Epithelial cell of prostate (primary cell): Measurements from ENCODE around the gene GRIN3A.
A peak's percentile ranks its signal among the peaks of the same experiment; 100 is the strongest.

Source experiments
- DNase-seq: peaks from one replicate; pipeline ENCODE4 v3.0.0-alpha.2; 2011; ENCODE audit warnings: low read depth, low spot score
- H3K27ac ChIP-seq: fragments of 450-650 bp; 2 replicates; pipeline ENCODE4 v1.5.1; 2017; ENCODE audit warnings: mild to moderate bottlenecking

GRIN3A gene

GRCh38 chr9:101706997-101707396 lies 31.4 kb downstream of the GRIN3A start:
- DNase-seq = no peak
- no peak overlapping the region for H3K27ac ChIP-seq

GRCh38 chr9:101706261-101706798 lies 32.1 kb downstream of the GRIN3A start:
- no peak for DNase-seq
- H3K27ac ChIP-seq = no peak overlapping the region

DNA sequence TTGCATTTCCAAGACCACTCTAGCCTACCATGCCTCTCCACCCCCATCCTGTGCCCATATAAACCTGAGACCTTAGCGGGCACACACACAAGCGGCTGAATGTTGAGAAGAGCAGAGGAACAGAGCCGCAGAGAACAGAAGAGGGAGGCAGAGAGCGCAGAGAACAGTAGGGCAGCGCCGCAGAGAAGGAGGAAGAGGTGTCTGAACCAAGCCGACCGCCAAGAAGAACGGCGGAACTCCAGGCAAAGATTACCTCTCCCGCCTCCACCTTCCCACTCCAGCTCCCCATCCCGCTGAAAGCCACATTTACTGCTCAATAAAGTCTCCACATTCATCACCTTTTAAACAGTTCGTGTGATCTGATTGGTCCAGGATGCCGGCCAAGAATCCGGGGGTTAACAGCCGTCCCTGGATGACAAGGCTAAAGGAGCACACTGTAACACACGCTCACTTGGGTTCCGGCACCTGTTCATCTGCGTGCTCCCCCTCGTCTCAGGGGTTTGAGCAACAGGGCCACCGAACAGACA lies 33.2 kb downstream of the GRIN3A start:
- no peak overlapping the region for H3K27ac ChIP-seq
- no peak for DNase-seq

GRCh38 chr9:101702257-101702656 lies 36.2 kb downstream of the GRIN3A start:
- no peak overlapping the region for H3K27ac ChIP-seq
- peak; percentile 60 for DNase-seq

GRCh38 chr9:101693546-101694336 lies 44.7 kb downstream of the GRIN3A start:
- no peak overlapping the region for H3K27ac ChIP-seq
- no peak for DNase-seq

DNA sequence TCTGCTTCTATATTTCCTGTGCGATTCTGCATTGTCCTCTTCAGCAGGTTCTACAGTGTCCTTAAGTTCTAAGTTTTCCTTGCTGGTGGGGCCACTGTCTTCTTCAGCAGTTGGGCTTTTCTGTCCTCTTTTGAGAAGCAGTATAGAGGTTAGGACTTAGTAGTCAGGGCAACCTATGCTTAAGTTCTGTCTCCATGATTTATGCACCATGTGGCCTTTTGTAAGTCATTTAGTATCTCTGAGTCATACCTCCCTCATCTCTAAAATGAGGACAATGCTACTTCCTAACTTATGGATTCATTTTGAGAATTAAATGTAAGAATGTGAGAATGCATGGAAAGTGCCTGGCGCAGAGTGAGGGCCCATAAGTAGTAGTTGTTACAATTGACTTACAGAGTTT lies 46.8 kb downstream of the GRIN3A start:
- no peak for DNase-seq
- no peak overlapping the region for H3K27ac ChIP-seq

DNA sequence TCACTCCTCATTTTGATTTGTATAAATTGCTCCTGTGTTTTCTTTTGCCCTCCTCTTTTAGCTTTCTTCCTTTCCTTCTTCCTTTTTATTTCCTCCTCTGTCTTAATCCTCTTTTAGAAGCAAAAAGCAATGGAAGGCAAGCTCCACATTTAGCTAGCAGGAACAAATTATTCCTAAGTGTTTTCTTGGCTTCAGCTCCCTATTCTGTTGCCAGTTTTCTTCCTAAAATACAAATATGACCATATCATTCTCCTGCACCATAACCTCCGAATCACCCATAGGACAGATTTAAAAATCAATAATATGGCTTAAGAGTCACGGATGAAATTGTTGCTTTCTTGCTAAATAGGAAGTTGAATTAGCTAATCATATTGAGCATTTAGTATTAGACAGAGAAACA lies 49.4 kb downstream of the GRIN3A start:
- no peak overlapping the region for H3K27ac ChIP-seq
- DNase-seq = no peak

GRCh38 chr9:101684665-101685064 lies 53.8 kb downstream of the GRIN3A start:
- no peak for DNase-seq
- no peak overlapping the region for H3K27ac ChIP-seq

DNA sequence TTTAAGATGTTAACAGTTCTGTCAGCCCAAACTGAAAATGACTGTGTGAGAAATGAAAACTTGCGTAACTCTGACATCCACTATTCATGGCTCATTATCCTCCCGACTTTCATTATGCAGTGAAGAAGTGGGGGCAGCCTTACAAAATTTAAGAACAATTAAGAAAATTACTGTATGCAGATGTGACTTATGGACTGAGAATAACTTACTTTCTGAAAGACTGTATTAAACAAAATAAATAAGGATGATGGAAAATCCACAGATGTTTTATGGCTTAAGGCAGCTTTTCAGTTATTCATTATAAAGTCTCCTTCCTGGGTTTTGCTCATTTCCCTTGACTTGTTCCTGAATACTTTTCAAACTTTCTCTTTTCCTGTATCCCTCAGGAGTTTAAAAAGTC lies 55.2 kb downstream of the GRIN3A start:
- H3K27ac ChIP-seq = no peak overlapping the region

GRCh38 chr9:101677861-101678260 lies 60.6 kb downstream of the GRIN3A start:
- DNase-seq = no peak
- H3K27ac ChIP-seq = no peak overlapping the region

More for the DNA sequence above, 55.2 kb downstream of the GRIN3A start:
- DNase-seq = no peak

DNA sequence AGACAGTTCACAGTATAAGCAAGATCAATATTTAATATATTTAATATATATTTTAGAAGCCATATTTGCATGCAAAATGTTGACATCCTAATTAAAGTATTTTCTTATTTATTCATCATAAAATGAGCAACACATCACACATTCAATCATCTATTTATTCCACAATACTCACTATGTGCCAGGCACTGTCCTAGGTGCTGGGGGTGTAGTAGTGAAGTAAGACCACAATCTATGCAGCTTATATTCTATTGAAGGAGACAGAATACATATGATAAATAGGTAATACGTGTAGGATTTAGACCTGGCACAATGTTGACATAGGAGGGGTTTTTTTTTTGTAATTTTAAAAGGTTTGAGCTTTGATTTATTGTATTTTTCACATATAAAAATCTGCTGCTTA lies 63.1 kb downstream of the GRIN3A start:
- no peak overlapping the region for H3K27ac ChIP-seq
- no peak for DNase-seq

DNA sequence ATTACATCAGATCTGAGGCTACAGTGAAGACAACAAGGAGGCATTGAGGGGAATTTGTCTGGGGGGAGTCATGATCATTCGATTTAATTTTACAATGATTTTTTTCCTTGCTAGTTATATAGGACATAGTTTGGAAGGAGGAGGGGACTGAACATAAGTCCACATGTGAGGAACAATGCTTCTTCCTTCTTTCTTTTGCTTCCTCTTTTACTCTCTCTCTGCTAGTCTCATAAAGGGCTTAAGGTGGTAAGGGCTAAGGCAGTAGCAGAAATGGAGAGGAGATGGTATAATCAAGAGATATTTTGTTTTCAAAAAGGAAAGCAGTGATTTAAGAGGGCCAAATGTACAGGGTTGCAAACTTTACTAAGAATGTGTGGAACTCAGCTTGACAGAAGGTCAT lies 64.3 kb downstream of the GRIN3A start:
- H3K27ac ChIP-seq = no peak overlapping the region
- DNase-seq = no peak

- no peak for DNase-seq
Measured at GRCh38 chr9:101673642-101674041, 64.8 kb downstream of the GRIN3A start.

DNA sequence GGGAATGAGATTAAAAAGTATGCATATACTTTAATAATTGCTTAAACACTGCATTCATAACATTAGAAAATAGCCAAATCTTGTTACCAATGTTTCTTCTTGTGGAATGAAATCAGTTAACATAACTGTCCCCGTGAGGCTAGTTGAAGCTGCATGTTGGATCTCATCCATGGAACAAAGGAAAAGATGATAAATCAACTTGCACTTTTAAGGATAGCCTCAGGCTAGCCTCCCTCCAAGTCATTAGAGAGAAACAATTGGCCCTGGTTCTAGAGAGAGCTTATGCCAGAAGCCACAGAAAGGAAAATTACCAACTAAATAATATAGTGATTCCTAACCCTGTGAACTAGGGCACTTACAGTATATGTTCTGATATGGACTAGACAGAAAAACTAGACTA lies 66.9 kb downstream of the GRIN3A start:
- H3K27ac ChIP-seq = no peak overlapping the region
- no peak for DNase-seq

More at GRCh38 chr9:101673642-101674041, 64.8 kb downstream of the GRIN3A start:
- no peak overlapping the region for H3K27ac ChIP-seq

DNA sequence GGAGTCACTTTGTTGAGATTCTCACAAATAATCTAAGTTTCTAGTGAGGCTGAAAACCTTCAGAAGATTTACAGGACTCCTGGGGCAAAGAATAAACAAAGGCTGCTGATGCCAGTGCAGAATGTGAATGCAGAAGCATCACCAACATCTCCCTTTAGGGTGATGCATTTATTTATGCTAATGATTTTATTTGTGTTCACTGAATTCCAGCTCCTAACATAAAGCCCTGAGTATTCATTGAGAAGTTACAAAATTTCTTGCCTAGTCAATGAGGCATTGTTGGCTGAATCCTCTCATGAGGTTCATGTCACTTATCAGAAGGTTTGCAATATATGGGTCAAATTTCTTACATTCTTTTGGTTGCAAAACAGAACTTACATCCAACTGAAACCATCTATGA lies 70.0 kb downstream of the GRIN3A start:
- no peak overlapping the region for H3K27ac ChIP-seq
- no peak for DNase-seq

- no peak overlapping the region for H3K27ac ChIP-seq
- no peak for DNase-seq
Measured at GRCh38 chr9:101664453-101664852, 74.0 kb downstream of the GRIN3A start.

GRCh38 chr9:101652601-101653175 lies 85.8 kb downstream of the GRIN3A start:
- DNase-seq = no peak
- H3K27ac ChIP-seq = no peak overlapping the region

GRCh38 chr9:101650142-101650541 lies 88.3 kb downstream of the GRIN3A start:
- H3K27ac ChIP-seq = no peak overlapping the region
- no peak for DNase-seq

DNA sequence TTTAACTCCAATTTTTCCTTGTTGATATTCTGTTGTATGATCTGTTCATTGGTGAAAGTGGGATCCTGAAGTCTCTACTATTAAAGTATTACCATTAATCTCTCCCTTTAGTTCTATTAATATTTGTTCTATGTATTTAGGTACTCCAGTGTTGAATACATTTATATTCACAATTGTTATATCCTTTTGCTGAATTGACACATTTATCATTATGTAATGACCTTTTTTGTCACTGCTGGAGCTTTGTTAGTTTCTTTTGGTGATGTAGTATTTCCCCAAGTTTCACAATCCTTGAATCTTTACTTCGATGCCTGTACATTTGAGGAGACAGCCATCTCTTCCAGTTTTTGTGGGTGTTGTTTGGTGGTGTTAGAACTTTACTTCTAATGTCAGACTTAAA lies 90.0 kb downstream of the GRIN3A start:
- no peak for DNase-seq

DNA sequence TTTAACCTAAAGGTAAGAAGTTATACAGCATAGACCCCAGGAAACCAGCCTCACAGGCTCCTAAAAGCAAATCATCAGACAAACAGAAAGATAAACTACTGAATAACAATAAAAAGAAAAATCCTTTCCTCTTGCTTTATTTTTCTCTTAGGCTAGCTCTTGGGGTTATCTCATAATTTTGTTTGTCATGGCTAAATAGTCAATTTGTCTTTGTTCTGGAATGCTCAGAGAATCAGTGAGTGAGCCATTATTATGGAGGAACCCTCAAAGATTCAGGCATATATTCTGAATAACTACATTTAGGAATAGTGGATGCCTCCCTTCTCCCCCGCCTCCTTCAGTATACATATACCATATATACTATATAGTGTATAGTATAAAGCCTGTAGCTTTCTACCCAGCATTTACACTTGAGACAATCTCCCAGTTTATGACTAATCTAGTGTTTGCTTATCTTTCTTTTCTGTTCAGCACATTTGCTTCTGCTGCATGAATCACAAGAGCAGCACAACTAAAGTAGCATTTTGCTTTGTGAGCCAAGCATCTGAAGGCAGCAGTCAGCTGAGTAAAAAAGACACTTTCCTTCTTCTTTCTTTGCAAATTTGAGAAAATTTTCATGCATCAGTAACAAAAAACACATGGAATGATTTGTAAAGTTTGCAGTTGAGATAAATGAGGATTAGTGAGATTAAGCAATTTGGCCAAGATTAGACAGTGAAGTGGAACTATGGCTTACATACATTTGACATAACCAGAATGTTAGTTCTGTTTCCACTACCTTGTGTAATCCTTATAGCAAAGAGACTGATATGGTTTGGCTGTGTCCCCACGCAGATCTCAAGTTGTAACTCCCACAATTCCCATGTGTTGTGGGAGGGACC lies 98.4 kb downstream of the GRIN3A start:
- DNase-seq = no peak
- H3K27ac ChIP-seq = no peak overlapping the region

More for the DNA sequence above, 90.0 kb downstream of the GRIN3A start:
- no peak overlapping the region for H3K27ac ChIP-seq
